22Rv1 (cell line): Measurements from ENCODE around the gene ADCY1.

Experiments
- H3K27ac ChIP-seq: fragments of 450-650 bp; 2 replicates; pipeline ENCODE4 v1.5.1; 2017
- ZFX ChIP-seq: fragments of 450-650 bp; IDR thresholded peaks from 2 replicates; pipeline ENCODE4 v1.6.1; 2017; ENCODE audit warnings: antibody characterized with exemption, borderline replicate concordance
- TF ChIP-seq, protein P1 (sequence below): fragments of 450-650 bp; IDR thresholded peaks from 2 replicates; pipeline ENCODE4 v1.5.1; 2017; ENCODE audit warnings: mild to moderate bottlenecking

ADCY1 gene

DNA sequence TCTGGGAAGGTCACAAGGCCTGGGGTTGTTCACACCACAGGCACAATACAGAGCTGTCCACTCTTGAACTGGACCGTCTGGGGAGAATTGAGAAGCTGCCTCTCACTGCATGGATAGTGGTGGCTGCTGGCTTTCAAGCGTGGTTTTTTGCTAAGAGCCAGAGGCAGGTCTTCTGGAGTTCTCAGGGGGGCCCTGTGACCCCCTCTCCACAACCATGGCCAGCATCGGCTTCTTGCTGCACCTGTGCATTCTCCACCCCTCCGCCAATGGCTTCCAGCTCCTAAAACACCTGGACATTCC lies 140.3 kb downstream of the ADCY1 start:
- no peak overlapping the region for H3K27ac ChIP-seq
- TF ChIP-seq, protein P1, sequence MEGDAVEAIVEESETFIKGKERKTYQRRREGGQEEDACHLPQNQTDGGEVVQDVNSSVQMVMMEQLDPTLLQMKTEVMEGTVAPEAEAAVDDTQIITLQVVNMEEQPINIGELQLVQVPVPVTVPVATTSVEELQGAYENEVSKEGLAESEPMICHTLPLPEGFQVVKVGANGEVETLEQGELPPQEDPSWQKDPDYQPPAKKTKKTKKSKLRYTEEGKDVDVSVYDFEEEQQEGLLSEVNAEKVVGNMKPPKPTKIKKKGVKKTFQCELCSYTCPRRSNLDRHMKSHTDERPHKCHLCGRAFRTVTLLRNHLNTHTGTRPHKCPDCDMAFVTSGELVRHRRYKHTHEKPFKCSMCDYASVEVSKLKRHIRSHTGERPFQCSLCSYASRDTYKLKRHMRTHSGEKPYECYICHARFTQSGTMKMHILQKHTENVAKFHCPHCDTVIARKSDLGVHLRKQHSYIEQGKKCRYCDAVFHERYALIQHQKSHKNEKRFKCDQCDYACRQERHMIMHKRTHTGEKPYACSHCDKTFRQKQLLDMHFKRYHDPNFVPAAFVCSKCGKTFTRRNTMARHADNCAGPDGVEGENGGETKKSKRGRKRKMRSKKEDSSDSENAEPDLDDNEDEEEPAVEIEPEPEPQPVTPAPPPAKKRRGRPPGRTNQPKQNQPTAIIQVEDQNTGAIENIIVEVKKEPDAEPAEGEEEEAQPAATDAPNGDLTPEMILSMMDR = no peak
- no peak for TF ChIP-seq ZFX

DNA sequence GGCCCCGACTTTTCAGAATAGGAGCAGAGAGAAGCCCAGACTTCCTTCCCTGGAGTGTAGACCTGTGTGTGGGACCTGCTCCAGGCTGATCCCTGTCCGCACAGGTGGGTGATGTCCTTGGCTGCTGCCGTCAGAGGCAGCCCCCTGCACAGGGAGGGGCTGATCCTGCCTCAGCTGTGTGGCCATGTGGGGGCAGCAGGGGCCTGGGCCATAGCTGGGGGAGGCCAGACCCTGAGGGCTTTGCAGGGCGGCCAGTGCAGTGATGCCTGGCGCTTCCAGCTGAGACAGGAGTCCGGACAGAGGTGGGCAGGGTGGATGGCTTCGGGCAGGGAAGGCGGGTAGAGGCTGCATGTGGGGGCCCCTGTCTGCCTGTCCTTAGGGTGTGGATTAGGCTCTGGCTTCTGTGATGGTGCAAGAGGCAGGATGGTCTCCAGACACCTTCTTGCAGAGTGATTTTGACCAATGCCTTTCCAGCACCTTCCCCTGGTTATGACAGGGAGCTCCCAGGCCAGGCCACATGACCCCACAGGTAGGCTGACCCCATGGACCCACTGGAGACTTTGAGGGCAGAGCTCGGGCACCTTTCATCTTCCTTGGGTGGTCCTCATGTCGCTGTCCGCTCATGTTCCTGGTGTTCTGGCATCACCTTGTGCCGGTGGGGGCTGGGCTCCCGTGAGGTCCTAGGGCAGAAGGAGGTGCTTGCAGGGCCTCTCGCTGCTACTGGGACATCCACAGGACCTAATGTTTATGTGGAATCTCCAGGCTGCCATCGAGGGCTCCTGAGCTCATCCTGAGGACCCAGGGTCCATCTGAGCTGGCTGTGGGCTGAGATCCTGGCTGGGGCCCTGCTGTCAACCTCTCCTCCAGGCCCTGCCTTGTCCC lies 141.5 kb downstream of the ADCY1 start:
- no peak overlapping the region for H3K27ac ChIP-seq
- no peak for TF ChIP-seq ZFX
- TF ChIP-seq, protein P1 = no peak

DNA sequence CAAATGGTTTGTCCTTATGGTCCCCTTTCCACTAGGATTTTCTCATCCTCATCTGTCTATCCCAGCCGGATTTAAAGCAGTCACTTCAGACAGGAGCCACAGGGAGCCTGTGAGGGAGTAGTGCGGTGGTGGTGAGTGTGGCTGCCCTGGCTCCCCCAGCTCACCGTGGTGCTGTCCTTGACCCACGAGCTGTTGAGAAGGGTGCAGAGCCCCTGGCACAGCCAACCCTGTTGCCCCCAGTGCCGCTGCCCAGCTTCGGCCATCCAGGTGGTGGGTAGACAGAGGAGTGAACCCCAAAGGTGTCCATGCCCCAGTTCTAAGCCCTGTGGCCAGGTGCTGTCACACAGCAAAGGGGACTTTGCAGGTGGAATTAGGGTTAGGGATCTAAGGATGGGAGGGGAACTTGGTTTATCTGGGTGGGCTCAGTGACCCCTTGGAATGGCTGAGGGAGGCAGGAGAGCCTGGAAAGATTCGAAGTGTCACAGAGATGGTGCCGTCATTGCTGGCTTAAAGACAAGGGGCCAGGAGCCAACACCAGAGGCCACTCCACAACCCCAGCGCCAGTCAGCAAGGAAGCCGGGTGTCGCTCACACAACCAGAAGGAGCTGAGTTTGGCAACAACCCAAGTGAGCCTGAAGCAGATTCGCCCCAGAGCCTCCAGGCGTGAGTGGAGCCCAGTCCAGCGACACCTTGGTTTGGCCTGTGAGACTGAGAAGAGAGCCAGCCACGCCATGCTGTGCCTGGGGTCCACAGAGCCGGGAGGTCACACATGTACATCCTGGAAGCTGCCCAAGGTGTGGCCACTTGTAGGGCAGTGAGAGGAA lies 142.4 kb downstream of the ADCY1 start:
- TF ChIP-seq, protein P1 = no peak
- TF ChIP-seq ZFX = no peak
- H3K27ac ChIP-seq = no peak overlapping the region

DNA sequence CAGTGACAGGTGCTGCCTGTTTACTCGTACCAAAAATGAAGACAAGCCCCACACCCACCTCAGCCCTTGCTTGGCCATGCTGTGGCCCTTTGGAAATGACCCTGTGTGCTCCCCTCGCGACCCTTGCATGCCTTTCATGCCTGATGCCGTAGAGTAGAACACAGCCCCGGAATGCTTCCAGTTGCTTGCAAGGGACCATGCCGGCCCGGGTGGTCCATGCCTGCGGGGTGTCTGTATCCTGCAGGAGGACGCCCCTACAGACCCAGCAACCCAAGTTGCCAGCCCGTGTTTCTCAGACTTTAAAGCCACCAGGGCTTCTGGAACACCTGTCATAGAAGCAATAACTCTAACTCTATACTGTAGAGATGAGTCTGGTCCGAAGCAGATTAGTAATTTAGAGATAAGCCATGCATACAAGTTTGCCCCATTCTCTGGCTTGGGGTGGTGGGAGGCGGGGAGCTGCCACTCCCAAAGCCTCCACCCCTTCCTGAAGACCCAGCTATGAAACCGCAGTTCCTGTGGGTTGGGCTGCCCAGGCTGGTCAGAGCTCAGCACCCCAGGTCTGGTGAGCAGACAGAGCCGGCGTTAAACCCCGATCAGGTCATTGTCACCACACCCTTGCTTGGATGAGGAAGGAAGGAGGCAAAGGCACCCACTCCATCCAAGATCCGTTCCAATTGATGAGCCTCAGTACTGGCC lies 143.5 kb downstream of the ADCY1 start:
- TF ChIP-seq ZFX = no peak
- TF ChIP-seq, protein P1 = no peak

DNA sequence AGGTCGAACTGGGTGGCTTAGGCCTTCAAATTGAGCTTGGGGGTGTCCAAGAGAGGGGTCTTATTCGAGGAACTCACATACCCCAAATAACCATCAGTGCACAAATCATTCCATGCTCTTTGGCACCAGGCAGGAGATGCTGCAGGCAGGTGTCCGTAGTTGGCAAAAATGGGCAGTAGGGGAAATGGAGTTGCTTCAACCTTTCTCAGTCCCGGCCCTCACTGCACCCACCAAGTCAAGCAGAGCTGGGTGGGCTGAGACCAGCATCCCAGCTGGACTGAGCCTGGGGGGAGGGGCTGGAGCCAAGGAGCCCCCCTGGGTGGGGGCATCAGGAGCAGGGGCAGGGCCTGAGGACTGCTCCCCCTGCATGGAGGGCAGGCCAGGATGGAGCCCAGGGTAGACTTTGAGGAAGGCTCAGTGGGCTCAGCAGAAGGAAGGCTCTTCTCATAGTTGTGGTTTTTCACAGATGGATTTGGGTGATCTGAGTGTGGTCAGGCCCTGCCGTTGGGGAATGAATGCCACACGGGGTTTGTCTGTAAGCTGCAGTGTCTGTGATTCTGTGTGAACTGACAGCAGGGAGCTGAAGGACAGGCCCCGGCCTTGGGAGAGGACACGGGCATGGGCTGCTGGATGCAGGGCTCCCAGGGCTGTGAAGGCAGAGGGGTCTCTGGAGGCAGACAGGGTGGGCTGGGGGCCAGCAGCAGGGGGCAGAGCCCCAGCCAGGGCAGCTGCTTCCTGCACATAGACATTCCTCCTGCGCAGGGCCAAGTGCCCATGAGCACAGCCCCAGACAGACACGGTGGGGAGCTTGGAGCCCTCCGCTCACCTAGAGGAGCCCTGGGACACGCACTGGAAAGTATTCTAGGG lies 144.5 kb downstream of the ADCY1 start:
- TF ChIP-seq ZFX = no peak
- TF ChIP-seq, protein P1 = no peak
- H3K27ac ChIP-seq = no peak overlapping the region

More for the DNA sequence above, 143.5 kb downstream of the ADCY1 start:
- no peak overlapping the region for H3K27ac ChIP-seq

DNA sequence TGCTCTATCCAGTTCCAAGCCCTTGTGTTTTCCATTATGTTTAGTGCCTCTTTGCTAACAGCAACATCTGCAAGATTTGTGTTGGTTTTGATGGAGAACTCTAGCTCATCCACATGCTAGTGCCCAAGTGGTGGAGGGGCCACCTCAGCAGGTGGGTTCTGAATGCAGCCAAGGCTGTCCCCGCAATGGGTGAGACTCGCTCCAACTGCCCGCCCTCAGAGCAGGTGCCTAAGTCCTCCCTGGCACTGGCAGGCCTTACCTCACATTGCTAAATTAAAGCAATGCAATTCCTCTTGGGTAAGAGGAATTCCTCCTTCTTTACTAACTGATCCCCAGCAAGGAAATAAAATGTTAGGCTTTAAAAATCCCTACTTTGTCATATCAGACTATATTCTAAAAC lies 146.8 kb downstream of the ADCY1 start:
- no peak for TF ChIP-seq ZFX
- TF ChIP-seq, protein P1 = no peak

More for the DNA sequence above, 146.8 kb downstream of the ADCY1 start:
- H3K27ac ChIP-seq = 0 out of 2 replicates have a peak overlapping the region, but pooled peaks have one; percentile 3
